Endothelial cell of umbilical vein (primary cell): ENCODE measurements around the gene RGS9BP.

Experiments used
- GATA2 ChIP-seq: IDR thresholded peaks from 2 replicates; pipeline ENCODE4 v1.7.0; 2011; ENCODE audit warnings: low read depth, mild to moderate bottlenecking, moderate library complexity, mixed read lengths, low read length; ENCODE audit not compliant: insufficient read length, insufficient read depth
- POLR2A ChIP-seq: IDR thresholded peaks from 2 replicates; pipeline ENCODE4 v1.6.1; 2012; ENCODE audit warnings: low read depth, mild to moderate bottlenecking, control low read depth, low read length
- TF ChIP-seq, protein P1 (sequence below), 2 donors: IDR thresholded peaks; 1 replicate in 1 of 2; 2 replicates in 1 of 2; pipeline ENCODE4 v1.5.1; 2011; ENCODE audit warnings: low read length in 2 of 2, mild to moderate bottlenecking in 2 of 2, moderate library complexity in 2 of 2, control low read depth in 1 of 2, inconsistent platforms in 1 of 2, low read depth in 1 of 2; ENCODE audit not compliant: insufficient read depth in 1 of 2; ENCODE audit errors: extremely low read depth in 1 of 2

DNA sequence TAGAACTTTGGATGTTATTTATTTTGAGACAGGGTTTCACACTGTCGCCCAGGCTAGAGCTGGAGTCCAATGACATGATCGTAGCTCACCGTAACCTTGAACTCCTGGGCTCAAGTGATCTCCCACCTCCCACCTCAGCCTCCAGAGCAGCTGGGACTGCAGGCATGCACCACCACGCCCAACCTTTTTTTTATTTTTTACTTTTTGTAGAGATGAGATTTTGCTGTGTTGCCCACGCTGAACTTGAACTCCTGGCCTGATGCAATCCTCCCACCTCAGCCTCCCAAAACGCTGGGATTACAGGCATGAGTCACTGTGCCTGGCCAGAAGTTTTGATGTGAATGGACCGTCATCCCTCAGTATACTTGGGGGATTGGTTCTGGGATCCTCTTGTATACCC lies 14.3 kb upstream of the RGS9BP start:
- TF ChIP-seq, protein P1, sequence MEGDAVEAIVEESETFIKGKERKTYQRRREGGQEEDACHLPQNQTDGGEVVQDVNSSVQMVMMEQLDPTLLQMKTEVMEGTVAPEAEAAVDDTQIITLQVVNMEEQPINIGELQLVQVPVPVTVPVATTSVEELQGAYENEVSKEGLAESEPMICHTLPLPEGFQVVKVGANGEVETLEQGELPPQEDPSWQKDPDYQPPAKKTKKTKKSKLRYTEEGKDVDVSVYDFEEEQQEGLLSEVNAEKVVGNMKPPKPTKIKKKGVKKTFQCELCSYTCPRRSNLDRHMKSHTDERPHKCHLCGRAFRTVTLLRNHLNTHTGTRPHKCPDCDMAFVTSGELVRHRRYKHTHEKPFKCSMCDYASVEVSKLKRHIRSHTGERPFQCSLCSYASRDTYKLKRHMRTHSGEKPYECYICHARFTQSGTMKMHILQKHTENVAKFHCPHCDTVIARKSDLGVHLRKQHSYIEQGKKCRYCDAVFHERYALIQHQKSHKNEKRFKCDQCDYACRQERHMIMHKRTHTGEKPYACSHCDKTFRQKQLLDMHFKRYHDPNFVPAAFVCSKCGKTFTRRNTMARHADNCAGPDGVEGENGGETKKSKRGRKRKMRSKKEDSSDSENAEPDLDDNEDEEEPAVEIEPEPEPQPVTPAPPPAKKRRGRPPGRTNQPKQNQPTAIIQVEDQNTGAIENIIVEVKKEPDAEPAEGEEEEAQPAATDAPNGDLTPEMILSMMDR (IDR thresholded peaks at IDR 0.05; ENCODE audit: extremely low read depth in 1 of 2, insufficient read depth in 1 of 2, low read depth in 1 of 2, low read length in 2 of 2): no peak
- TF ChIP-seq GATA2 (no peak), POLR2A (no peak)
